IPS-15b (cell line): ENCODE results near the gene PARD3.
"Not testable (repeated sequence)": the region's sequence is repeated elsewhere in the genome, so short reads cannot be mapped to it uniquely, and the experiment has no call there.

ENCODE experiments used
- H3K27me3 ChIP-seq: one replicate; pipeline ENCODE4 v1.6.1; 2013; ENCODE audit warnings: low read length; ENCODE audit not compliant: control insufficient read depth, insufficient read depth
- H3K36me3 ChIP-seq: one replicate; pipeline ENCODE4 v1.6.1; 2013; ENCODE audit warnings: low read length; ENCODE audit not compliant: control insufficient read depth, insufficient read depth
- H3K4me1 ChIP-seq: one replicate; pipeline ENCODE4 v1.6.1; 2013; ENCODE audit warnings: mild to moderate bottlenecking, low read length; ENCODE audit not compliant: control insufficient read depth, insufficient read depth
- H3K4me3 ChIP-seq: one replicate; pipeline ENCODE4 v1.5.1; 2013; ENCODE audit warnings: low read depth, low read length
- H3K9ac ChIP-seq: one replicate; pipeline ENCODE4 v1.6.1; 2013; ENCODE audit warnings: low read depth, mild to moderate bottlenecking, low read length
- H3K9me3 ChIP-seq: one replicate; pipeline ENCODE4 v1.6.1; 2013; ENCODE audit warnings: mild to moderate bottlenecking, low read length; ENCODE audit not compliant: control insufficient read depth, insufficient read depth

The PARD3 gene

DNA sequence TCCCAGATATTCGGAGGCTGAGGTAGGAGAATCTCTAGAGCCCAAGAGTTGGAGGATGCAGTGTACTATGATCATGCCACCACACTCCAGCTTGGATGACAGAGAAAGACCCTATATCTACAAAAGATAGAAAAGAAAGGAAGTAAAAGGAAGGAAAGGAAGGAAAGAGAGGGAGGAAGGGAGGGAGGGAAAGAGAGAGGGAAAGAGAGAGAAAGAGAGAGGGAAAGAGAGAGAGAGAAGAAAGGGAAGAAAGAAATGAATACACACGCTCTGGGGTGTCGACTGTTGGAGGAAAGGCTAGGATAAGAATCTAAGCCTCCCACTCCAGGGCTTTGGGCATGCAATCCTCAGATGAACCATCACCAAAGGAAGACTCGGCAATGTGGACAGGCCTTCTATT, 69.9 kb downstream of the PARD3 start:
- Histone ChIP-seq H3K27me3 (no peaks in the 10 kb centered on the region), H3K36me3 (no peaks in the 10 kb centered on the region), H3K4me3 (no peak overlapping the region), H3K9ac (no peak overlapping the region), H3K9me3 (no peaks in the 10 kb centered on the region), H3K4me1 (peaks cover 8% of the 10 kb centered on the region)

DNA sequence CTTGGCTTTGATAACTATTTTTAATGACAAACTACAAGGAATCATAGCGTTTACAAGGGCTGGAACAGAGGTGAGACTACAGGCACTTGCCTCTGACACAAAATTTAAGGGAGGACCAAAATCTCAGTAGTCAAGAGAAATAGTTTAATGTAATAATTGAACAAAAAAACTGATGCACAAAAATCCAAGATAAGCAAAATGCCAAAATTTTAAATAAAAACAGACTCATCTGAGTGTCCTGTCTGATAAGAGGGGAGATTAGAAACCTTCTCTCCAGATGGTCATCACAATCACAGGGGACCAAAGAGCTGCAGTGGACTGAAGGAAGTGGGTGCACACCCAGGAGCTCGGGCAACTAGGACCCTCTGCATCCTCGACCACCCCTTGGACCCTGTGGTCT, 70.5 kb downstream of the PARD3 start:
- Histone ChIP-seq H3K9me3 (no peaks in the 10 kb centered on the region), H3K4me3 (no peak overlapping the region), H3K27me3 (no peaks in the 10 kb centered on the region), H3K9ac (no peak overlapping the region), H3K36me3 (no peaks in the 10 kb centered on the region), H3K4me1 (peaks cover 11% of the 10 kb centered on the region)

DNA sequence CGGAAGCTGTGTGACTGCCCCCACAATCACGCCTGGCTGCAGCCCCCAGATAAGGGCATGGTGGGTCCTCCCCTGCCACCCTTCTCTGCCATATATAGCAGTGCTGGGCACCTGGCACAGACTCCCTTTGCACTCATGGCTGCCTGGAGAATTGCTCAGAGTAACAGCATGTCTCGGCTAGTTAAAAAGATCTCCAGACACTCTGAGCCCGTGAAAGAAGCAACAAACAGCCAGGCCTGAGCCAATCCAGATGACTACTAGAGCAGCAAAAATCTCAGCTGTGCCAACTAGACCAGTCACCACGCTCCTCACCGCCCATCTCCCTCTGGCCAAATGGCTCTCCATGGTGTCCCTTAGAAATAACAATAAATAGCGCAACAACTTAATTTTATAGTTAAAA, 71.3 kb downstream of the PARD3 start:
- H3K9ac ChIP-seq = no peak overlapping the region
- H3K36me3 ChIP-seq = no peaks in the 10 kb centered on the region
- no peaks in the 10 kb centered on the region for H3K27me3 ChIP-seq
- H3K9me3 ChIP-seq = no peaks in the 10 kb centered on the region
- H3K4me3 ChIP-seq = no peak overlapping the region
- H3K4me1 ChIP-seq = peaks cover 19% of the 10 kb centered on the region

DNA sequence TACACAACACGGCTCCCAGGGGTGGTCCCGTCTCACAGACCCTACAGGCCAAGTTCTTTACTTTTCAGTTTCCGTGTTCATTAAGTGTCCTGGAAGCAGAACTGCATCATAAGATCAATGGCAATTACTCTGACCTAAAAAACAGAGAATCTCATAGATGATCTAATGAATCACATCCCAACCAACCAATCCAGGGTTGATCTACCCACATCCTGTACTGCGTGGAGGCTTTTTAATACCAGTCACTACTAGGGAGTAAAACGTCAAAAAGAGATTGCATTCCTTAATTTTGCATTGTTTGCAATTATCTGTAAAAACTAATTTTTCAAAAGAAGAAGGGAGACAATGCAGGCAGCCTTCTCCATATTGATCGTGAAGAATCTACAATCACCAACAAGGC, 72.6 kb downstream of the PARD3 start:
- H3K9ac ChIP-seq = no peak overlapping the region
- no peak overlapping the region for H3K4me3 ChIP-seq
- H3K27me3 ChIP-seq = no peaks in the 10 kb centered on the region
- H3K4me1 ChIP-seq = peaks cover 27% of the 10 kb centered on the region
- H3K36me3 ChIP-seq = no peaks in the 10 kb centered on the region
- no peaks in the 10 kb centered on the region for H3K9me3 ChIP-seq

DNA sequence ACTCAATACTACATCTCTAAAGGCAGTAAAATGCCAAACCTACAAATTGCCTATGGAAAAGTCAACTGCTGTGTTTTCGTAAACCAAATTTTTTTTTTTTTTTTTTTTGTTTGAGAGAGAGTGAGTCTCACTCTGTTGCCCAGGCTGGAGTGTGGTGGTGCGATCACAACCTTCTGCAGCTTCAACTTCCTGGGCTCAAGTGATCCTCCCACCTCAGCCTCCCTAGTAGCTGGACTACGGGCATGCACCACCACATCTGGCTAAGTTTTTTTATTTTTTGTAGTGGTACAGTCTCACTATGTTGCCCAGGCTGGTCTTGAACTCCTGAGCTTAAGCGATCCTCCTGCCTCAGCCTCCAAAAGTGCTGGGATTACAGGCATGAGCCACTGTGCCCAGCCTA, 74.0 kb downstream of the PARD3 start:
- H3K36me3 ChIP-seq, H3K9me3 ChIP-seq, H3K9ac ChIP-seq, H3K27me3 ChIP-seq, H3K4me3 ChIP-seq: not testable (repeated sequence)
- H3K4me1 ChIP-seq = peaks cover 33% of the 10 kb centered on the region

DNA sequence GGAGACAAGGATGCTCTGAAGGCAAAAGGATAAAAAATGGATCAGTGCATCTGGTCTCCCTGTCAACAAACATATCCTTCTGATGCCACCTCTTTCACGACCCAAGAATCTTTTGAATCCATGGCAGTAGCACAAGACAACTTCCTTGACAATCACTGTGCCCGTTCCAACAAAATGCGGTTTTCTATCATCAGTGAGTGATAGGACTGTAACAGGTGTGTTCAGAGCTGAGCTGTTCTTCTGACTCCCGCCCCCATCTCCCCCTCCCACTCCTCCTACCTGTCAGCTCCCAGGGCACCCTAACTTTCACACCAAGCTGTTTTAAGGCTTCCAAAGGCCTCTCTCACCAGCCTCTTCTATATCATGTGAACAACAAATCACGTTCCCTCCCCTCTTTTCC, 74.8 kb downstream of the PARD3 start:
- Histone ChIP-seq H3K4me1 (peaks cover 33% of the 10 kb centered on the region), H3K27me3 (no peaks in the 10 kb centered on the region), H3K36me3 (no peaks in the 10 kb centered on the region), H3K9ac (no peak overlapping the region), H3K9me3 (no peaks in the 10 kb centered on the region), H3K4me3 (peak overlapping the region; percentile 15)

DNA sequence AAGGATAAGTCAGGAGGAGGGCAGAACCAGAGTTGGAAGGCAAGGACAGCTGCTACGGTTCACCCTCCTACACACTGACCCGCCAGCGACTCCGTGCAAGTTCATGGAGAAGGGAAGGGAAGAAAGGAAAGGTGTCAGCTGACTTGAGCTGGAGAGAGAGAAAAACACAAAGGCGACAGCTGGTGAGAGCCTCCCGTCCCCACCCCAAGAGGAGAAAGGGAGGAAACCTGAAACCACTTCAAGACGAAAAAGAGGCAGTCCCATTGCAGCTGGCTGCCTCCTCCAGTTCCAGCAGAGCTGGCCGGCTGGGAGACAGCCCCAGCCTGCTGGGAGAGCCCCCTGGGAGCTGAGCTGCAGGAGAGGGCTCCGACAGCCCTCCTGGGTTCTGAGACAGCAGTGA, 75.2 kb downstream of the PARD3 start:
- H3K9me3 ChIP-seq = no peaks in the 10 kb centered on the region
- peaks cover 33% of the 10 kb centered on the region for H3K4me1 ChIP-seq
- peak overlapping the region; percentile 42 for H3K4me3 ChIP-seq
- H3K9ac ChIP-seq = no peak overlapping the region
- H3K27me3 ChIP-seq = no peaks in the 10 kb centered on the region
- no peaks in the 10 kb centered on the region for H3K36me3 ChIP-seq

DNA sequence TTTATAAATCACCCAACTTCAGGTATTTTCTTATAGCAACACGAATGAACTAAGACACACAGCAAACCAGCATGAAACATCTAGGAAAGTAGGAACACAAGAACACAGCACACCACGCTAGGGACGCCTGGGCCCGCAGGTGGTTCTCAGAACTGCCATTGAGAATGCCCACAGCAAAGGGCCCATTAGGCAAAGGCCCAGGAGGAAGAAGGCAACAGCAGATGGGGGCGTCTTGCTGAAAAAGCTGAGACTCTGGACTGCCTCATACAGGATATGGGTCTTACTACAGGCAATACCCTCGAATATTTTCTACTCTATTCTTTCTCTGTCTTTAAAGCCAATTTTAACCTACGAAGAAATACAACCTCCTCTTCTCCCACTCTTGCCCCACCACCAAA, 77.3 kb downstream of the PARD3 start:
- no peak overlapping the region for H3K4me3 ChIP-seq
- no peaks in the 10 kb centered on the region for H3K9me3 ChIP-seq
- H3K36me3 ChIP-seq = no peaks in the 10 kb centered on the region
- H3K9ac ChIP-seq = no peak overlapping the region
- no peaks in the 10 kb centered on the region for H3K27me3 ChIP-seq
- H3K4me1 ChIP-seq = peaks cover 36% of the 10 kb centered on the region

DNA sequence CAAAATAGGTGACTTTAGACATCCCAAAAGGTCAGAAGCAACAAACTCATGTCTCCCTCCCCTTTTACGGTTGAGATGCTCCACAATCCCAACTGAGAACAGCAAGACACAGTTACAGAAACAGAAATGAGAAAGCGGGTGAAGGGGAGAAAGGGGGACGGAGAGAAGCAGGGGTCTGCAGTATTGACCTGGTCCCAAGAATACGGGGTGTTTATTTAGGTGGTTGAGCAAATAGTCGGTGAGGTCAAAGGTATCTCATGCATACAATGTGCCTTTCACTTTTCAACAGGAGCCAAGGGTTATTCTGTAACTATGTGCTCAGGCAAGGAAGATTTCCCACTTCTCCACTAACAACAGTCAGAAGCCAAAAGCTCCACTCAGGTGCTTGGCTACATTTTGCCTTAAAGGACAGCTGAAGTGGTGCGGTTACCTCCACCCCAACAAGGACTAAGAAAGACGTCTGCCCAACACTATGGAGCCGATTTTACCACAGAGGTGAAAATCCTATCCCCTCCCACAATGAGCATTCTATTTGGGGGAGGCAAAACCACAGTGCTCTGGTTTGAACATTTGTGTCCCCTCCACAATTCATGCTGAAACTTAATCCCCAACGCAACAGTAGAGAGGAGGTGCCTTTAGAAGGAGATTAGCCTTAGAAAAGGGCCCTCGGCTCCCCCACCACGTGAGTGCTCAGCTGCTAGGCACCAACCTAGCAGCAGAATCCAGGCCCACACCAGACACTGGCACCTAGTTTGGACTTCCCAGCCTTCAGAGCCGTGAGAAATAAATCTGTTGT, 77.9 kb downstream of the PARD3 start:
- Histone ChIP-seq H3K4me1 (peaks cover 38% of the 10 kb centered on the region), H3K4me3 (no peak overlapping the region), H3K9me3 (no peaks in the 10 kb centered on the region), H3K27me3 (no peaks in the 10 kb centered on the region), H3K9ac (no peak overlapping the region), H3K36me3 (no peaks in the 10 kb centered on the region)

DNA sequence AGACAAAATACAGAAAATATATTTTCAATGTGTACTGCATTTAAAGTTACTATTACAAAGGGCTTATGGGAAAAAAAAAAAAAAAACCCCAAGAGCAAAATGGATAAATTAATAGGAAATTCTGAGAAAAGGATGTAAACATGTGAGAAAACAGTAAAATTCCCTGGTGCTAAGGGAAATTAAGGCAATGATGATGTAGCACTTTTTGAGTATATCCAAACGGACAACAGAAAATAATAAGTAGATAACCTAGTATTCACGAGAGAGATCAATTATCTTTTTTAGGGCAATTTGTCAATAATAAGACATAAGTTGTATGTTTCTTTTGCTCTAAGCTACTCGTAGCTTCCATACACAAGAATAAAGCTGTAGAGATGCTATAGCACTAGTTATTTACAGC, 80.2 kb downstream of the PARD3 start:
- H3K4me1 ChIP-seq = peaks cover 28% of the 10 kb centered on the region

DNA sequence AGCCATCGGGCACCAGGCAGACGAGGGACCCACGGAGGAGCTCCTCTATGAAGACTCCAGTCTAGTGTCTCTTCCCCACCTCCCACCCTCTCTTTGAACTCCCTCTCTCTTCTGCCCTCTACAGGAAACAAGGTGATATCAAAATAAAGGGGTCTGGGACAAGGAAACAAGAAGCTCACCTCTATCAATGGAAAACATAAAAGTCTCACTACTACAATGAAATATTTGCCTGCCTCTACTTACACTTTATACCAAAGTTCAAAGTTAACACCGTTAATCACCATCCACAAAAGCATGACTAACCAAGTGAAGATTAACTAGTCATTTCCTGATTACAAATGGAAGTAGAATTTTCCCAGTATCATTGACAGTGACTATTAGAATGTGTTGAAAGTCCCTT, 82.2 kb downstream of the PARD3 start:
- Histone ChIP-seq H3K4me3 (no peak overlapping the region), H3K4me1 (peaks cover 16% of the 10 kb centered on the region), H3K36me3 (no peaks in the 10 kb centered on the region), H3K9me3 (no peaks in the 10 kb centered on the region), H3K9ac (no peak overlapping the region), H3K27me3 (no peaks in the 10 kb centered on the region)

More for the DNA sequence above, 80.2 kb downstream of the PARD3 start:
- Histone ChIP-seq H3K9me3 (no peaks in the 10 kb centered on the region), H3K36me3 (no peaks in the 10 kb centered on the region), H3K27me3 (no peaks in the 10 kb centered on the region), H3K4me3 (no peak overlapping the region), H3K9ac (no peak overlapping the region)

DNA sequence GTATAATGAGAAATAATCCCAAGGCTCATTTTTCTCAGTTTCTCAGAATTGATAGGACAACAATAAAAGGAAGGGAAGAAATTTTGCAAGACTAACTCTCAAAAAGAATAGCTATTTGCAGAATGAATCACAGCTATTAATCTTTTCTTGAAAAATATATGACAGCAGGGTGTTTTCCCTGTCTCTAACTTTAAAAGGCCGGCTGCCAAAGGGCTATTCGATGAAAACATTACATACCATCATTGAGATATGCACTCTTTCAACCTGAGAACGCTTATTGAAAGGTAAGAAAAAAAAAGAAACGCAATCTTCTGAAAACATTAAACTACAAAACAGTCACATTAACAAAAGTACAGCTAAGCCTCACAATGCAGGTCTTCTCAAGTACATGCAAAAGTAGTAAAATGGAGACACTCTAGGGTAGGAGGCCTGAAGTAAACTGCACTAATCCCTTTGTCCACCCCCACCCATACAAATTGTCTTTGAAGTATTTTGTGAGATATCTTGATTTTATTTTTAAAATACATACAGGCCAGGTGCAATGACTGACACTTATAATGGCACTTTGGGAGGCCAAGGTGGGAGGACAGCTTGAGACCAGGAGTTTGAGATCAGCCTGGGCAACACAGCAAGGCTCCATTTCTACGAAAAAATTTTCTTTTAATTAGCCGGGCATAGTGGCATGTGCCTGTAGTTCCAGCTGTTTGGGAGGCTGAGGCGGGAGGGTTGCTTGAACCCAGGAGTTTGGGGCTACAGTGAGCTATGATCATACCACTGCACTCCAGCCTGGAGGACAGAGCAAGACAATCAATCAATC, 83.0 kb downstream of the PARD3 start:
- no peaks in the 10 kb centered on the region for H3K36me3 ChIP-seq
- H3K4me1 ChIP-seq = peaks cover 8% of the 10 kb centered on the region
- H3K4me3 ChIP-seq = no peak overlapping the region
- H3K9me3 ChIP-seq = no peaks in the 10 kb centered on the region
- no peak overlapping the region for H3K9ac ChIP-seq
- H3K27me3 ChIP-seq = no peaks in the 10 kb centered on the region
